PC-3 (cell line): Measurements from ENCODE around the gene ZC3H4.

ENCODE experiments used
- EZH2phosphoT487 ChIP-seq: fragments of 300-600 bp; sonication (generic); IDR thresholded peaks from 2 replicates; pipeline ENCODE4 v1.6.1; 2018; ENCODE audit warnings: mild to moderate bottlenecking, antibody characterized with exemption, low read length, borderline replicate concordance
- TF ChIP-seq, protein P1 (sequence below): fragments of 300-600 bp; sonication (generic); conservative IDR thresholded peaks from 2 replicates; pipeline ENCODE4 v1.5.1; 2017; ENCODE audit warnings: antibody characterized with exemption, low read depth, mild to moderate bottlenecking, low read length

DNA sequence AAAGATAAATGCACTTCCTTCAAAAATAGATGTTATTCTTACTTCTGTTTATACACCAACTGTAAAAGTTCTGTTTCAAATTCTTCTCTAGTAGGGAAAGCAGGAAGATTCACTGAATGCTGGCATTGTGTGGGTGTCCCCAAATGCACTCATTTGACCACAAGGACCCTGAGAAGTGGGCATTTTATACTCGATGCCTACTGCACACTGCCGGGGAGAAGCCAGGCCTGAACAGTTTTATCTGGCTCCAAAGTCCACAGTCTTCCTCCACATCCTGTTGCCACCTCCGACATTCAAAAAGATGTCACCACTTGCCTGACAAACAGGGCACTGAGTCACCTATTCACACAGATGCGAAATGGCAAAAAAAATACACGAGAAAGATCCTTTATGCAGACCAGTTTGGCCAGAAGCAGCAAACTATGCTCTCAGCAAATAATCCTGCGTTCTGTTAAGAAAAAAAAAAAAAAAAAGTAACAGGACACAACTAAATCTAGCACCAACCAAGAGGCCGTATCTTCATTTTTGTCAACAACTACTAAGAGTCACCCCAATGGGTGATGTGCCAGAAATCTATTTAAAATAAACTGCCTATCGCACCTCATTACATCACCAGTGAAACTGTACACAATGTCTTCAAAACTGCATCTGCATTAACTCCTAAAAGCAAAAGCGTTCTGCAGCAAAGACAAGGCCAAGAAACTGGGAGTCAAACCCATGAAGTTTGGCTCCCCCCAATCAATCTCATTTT, 6.2 kb downstream of the ZC3H4 start:
- TF ChIP-seq, protein P1, sequence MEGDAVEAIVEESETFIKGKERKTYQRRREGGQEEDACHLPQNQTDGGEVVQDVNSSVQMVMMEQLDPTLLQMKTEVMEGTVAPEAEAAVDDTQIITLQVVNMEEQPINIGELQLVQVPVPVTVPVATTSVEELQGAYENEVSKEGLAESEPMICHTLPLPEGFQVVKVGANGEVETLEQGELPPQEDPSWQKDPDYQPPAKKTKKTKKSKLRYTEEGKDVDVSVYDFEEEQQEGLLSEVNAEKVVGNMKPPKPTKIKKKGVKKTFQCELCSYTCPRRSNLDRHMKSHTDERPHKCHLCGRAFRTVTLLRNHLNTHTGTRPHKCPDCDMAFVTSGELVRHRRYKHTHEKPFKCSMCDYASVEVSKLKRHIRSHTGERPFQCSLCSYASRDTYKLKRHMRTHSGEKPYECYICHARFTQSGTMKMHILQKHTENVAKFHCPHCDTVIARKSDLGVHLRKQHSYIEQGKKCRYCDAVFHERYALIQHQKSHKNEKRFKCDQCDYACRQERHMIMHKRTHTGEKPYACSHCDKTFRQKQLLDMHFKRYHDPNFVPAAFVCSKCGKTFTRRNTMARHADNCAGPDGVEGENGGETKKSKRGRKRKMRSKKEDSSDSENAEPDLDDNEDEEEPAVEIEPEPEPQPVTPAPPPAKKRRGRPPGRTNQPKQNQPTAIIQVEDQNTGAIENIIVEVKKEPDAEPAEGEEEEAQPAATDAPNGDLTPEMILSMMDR = no peak
- no peak for TF ChIP-seq EZH2phosphoT487
